ENCODE results near the gene FOXP1. TPM values are rescaled to one million over a fixed set of nuclear protein-coding genes. Genes with fewer than 3 reads are reported as not detected.
A peak's percentile ranks its signal among the peaks of the same experiment; 100 is the strongest.

FOXP1 gene
- total RNA-seq, 2 experiments from 2014 or later = 493 to 508 TPM

DNA sequence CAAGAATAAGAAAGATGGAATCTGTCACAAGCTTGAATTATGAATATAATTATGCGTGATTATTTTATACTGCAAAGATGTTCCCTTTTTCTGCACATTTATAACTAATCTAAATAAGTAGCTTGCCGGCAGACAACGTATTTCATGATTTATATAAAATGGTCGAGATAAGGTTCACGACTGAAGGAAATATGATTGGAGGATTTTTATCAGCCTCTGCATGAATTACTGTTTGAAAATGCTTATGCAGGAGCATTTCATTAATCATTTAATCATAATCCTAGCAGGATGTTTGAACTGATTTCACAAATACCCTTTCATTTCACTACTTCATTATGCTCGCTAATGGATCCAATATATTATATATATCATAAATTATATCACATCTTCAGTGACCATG, 580.0 kb downstream of the FOXP1 start:
- H3K27ac Mint-ChIP-seq = peak overlapping the region; percentile 60

GRCh38 chr3:71002298-71002697, 581.2 kb downstream of the FOXP1 start:
- Mint-ChIP-seq H3K36me3 (ENCODE audit: low read depth) (peaks cover 81% of the 10 kb centered on the region), H3K27me3 (no peaks in the 10 kb centered on the region), H3K9me3 (no peaks in the 10 kb centered on the region), H3K4me3 (no peak overlapping the region), H3K4me1 (ENCODE audit: low read depth) (peaks cover 64% of the 10 kb centered on the region), H3K27ac (peak overlapping the region; percentile 60)
- Histone ChIP-seq H3K36me3 (ENCODE audit: insufficient read depth, low read length) (peaks cover 69% of the 10 kb centered on the region), H3K4me1 (ENCODE audit: insufficient read depth, low read length) (peaks cover 5% of the 10 kb centered on the region), H3K9me3 (ENCODE audit: control insufficient read depth in 1 of 2, insufficient read depth in 1 of 2, low read length in 2 of 2) (no peaks in the 10 kb centered on the region), H3K4me3 (ENCODE audit: low read length) (no peak overlapping the region), H3K27ac (ENCODE audit: low read depth in 1 of 2, low read length in 2 of 2) (no peak overlapping the region), H3K27me3 (ENCODE audit: control insufficient read depth in 1 of 2, insufficient read depth in 2 of 2, low read length in 2 of 2) (no peaks in the 10 kb centered on the region)
- ATAC-seq (ENCODE audit: poor library complexity) (no peak), DNase-seq (no peak)
- ChIA-PET POLR2A (interaction anchor here (0.8 kb wide), 1 partner anchor 12 kb away, joined by 3 read pairs; no protein-coding TSS in a partner anchor), CTCF (interaction anchor here (0.6 kb wide), 1 partner anchor 14 kb away, joined by 3 read pairs; no protein-coding TSS in a partner anchor)
- TF ChIP-seq, protein P1, sequence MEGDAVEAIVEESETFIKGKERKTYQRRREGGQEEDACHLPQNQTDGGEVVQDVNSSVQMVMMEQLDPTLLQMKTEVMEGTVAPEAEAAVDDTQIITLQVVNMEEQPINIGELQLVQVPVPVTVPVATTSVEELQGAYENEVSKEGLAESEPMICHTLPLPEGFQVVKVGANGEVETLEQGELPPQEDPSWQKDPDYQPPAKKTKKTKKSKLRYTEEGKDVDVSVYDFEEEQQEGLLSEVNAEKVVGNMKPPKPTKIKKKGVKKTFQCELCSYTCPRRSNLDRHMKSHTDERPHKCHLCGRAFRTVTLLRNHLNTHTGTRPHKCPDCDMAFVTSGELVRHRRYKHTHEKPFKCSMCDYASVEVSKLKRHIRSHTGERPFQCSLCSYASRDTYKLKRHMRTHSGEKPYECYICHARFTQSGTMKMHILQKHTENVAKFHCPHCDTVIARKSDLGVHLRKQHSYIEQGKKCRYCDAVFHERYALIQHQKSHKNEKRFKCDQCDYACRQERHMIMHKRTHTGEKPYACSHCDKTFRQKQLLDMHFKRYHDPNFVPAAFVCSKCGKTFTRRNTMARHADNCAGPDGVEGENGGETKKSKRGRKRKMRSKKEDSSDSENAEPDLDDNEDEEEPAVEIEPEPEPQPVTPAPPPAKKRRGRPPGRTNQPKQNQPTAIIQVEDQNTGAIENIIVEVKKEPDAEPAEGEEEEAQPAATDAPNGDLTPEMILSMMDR (IDR thresholded peaks at IDR 0.05) = no peak
- intact Hi-C loops (cut with DNase I, micrococcal nuclease) = no loop called here

More for the DNA sequence above, 580.0 kb downstream of the FOXP1 start:
- peaks cover 58% of the 10 kb centered on the region for H3K36me3 ChIP-seq (ENCODE audit: insufficient read depth, low read length)
- H3K4me3 Mint-ChIP-seq = no peak overlapping the region
- POLR2A ChIA-PET = no interaction called here
- peaks cover 81% of the 10 kb centered on the region for H3K36me3 Mint-ChIP-seq (ENCODE audit: low read depth)
- H3K27ac ChIP-seq (ENCODE audit: low read depth in 1 of 2, low read length in 2 of 2) = no peak overlapping the region
- ATAC-seq (ENCODE audit: poor library complexity) = no peak
- no peaks in the 10 kb centered on the region for H3K27me3 ChIP-seq (ENCODE audit: control insufficient read depth in 1 of 2, insufficient read depth in 2 of 2, low read length in 2 of 2)
- no peaks in the 10 kb centered on the region for H3K9me3 ChIP-seq (ENCODE audit: control insufficient read depth in 1 of 2, insufficient read depth in 1 of 2, low read length in 2 of 2)
- intact Hi-C loops (cut with DNase I, micrococcal nuclease) = no loop called here
- H3K4me3 ChIP-seq (ENCODE audit: low read length) = no peak overlapping the region
- TF ChIP-seq, protein P1 (IDR thresholded peaks at IDR 0.05) = no peak
- CTCF ChIA-PET = interaction anchor here (0.9 to 1.0 kb wide), 2 partner anchors 9 to 14 kb away, joined by 3 read pairs; no protein-coding TSS in a partner anchor
- no peaks in the 10 kb centered on the region for H3K27me3 Mint-ChIP-seq
- peaks cover 72% of the 10 kb centered on the region for H3K4me1 Mint-ChIP-seq (ENCODE audit: low read depth)
- peaks cover 12% of the 10 kb centered on the region for H3K4me1 ChIP-seq (ENCODE audit: insufficient read depth, low read length)
- no peaks in the 10 kb centered on the region for H3K9me3 Mint-ChIP-seq
- DNase-seq = no peak

DNA sequence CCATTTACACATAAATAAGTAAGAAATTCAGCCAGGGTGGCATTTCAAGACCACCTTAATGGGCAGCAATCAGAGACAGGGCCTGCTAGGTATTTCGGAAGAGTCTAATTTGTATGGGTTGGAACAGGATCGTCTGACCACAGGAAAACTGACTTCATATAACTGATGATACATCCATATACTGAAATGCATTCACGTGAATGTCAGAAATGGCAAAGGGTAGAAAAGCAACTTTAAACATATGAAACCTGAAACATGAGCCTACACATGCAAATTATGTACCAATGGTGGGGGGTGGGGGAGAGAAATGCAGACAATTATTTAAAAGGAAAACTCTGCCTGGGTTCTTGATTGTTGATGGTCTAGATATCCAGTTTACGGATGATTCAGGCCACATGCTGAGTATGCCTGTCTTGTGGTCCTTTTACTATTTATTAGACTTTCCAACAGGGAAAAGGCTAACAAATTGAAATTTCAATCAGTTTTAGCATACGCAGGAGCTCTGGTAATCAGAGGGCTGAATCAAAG, 582.2 kb downstream of the FOXP1 start:
- H3K9me3 Mint-ChIP-seq = no peaks in the 10 kb centered on the region
- CTCF ChIA-PET = no interaction called here
- POLR2A ChIA-PET = no interaction called here

More for the DNA sequence above, 582.2 kb downstream of the FOXP1 start:
- Histone ChIP-seq H3K4me1 (ENCODE audit: insufficient read depth, low read length) (peaks cover 3% of the 10 kb centered on the region), H3K27ac (ENCODE audit: low read depth in 1 of 2, low read length in 2 of 2) (peak overlapping the region in 1 of 2 donors; percentile 25), H3K36me3 (ENCODE audit: insufficient read depth, low read length) (peaks cover 74% of the 10 kb centered on the region), H3K9me3 (ENCODE audit: control insufficient read depth in 1 of 2, insufficient read depth in 1 of 2, low read length in 2 of 2) (no peaks in the 10 kb centered on the region), H3K27me3 (ENCODE audit: control insufficient read depth in 1 of 2, insufficient read depth in 2 of 2, low read length in 2 of 2) (no peaks in the 10 kb centered on the region), H3K4me3 (ENCODE audit: low read length) (no peak overlapping the region)
- Mint-ChIP-seq H3K4me3 (no peak overlapping the region), H3K27me3 (no peaks in the 10 kb centered on the region), H3K4me1 (ENCODE audit: low read depth) (peaks cover 64% of the 10 kb centered on the region), H3K27ac (peak overlapping the region; percentile 60), H3K36me3 (ENCODE audit: low read depth) (peaks cover 81% of the 10 kb centered on the region)
- DNase-seq (no peak), ATAC-seq (ENCODE audit: poor library complexity) (no peak)
- intact Hi-C loops (cut with DNase I, micrococcal nuclease) = no loop called here
- TF ChIP-seq, protein P1 (IDR thresholded peaks at IDR 0.05) = no peak
